B cell (primary cell): ENCODE data around the gene CPLX1. TPM values are rescaled to one million over a fixed set of nuclear protein-coding genes. Genes with fewer than 3 reads are reported as not detected.
A peak's percentile ranks its signal among the peaks of the same experiment; 100 is the strongest.

Source experiments
- ATAC-seq: fragments of 200-7000 bp; cut with Tn5 transposase; one replicate; pipeline ENCODE4 v1.10.0; 2021; ENCODE audit warnings: low read depth, mild to moderate bottlenecking, moderate number of reproducible peaks, moderate library complexity
- CTCF ChIA-PET: fragments of 350-600 bp; sonication (Branson Sonifier 250); formaldehyde crosslinking; loops from one replicate; lab custom pipeline; 2021; ENCODE audit warnings: antibody characterized with exemption, inconsistent platforms; lab: Charles Lee
- POLR2A ChIA-PET: fragments of 350-600 bp; sonication (Branson Sonifier 250); formaldehyde crosslinking; loops from one replicate; lab custom pipeline; 2021; ENCODE audit warnings: antibody characterized with exemption; lab: Charles Lee
- DNase-seq: peaks from one replicate; pipeline ENCODE4 v3.0.0; 2013
- H2AFZ ChIP-seq: 2 replicates; pipeline ENCODE4 v1.6.1; 2012; ENCODE audit warnings: mild to moderate bottlenecking, low read depth, low read length; ENCODE audit not compliant: insufficient read depth, poor library complexity, severe bottlenecking
- H3K27ac ChIP-seq, 2 donors: 1 replicate in 1 of 2; 2 replicates in 1 of 2; pipeline ENCODE4 v1.5.1; 2012 to 2013; ENCODE audit warnings: low read length in 2 of 2, mild to moderate bottlenecking in 2 of 2, moderate library complexity in 1 of 2
- H3K27me3 ChIP-seq, 4 experiments: fragments of 200-600 bp in 1 of 4; sonication (generic) in 1 of 4; replicated peaks in 1 of 4; 1 replicate in 2 of 4; 2 replicates in 2 of 4; pipeline versions ENCODE4 v1.6.1 to v1.7.0; 2013 to 2016; ENCODE audit warnings: low read length in 3 of 4, mild to moderate bottlenecking in 2 of 4, mixed read lengths in 1 of 4, moderate library complexity in 1 of 4; ENCODE audit not compliant: insufficient read depth in 4 of 4, control insufficient read depth in 3 of 4; ENCODE audit errors: control extremely low read depth in 1 of 4
- H3K36me3 ChIP-seq, 2 experiments: replicated peaks in 1 of 2; 1 replicate in 1 of 2; 2 replicates in 1 of 2; pipeline versions ENCODE4 v1.6.1 to v1.7.1; 2013; ENCODE audit warnings: low read length in 1 of 2; ENCODE audit not compliant: insufficient read depth in 2 of 2, control insufficient read depth in 1 of 2; ENCODE audit errors: control extremely low read depth in 1 of 2, extremely low read depth in 1 of 2
- H3K4me1 ChIP-seq, 2 donors: fragments of 200-600 bp in 1 of 2; sonication (generic) in 1 of 2; 1 replicate in 1 of 2; 2 replicates in 1 of 2; pipeline versions ENCODE4 v1.5.1 to v1.6.1; 2013 to 2017; ENCODE audit warnings: low read length in 2 of 2; ENCODE audit not compliant: control insufficient read depth in 2 of 2, insufficient read depth in 2 of 2
- H3K4me2 ChIP-seq: replicated peaks from 2 replicates; pipeline ENCODE3; 2012; ENCODE audit warnings: mild to moderate bottlenecking, low read depth, low read length; ENCODE audit not compliant: poor library complexity, severe bottlenecking
- H3K4me3 ChIP-seq, 5 experiments: fragments of 200-600 bp in 1 of 5; sonication (generic) in 1 of 5; 1 replicate in 3 of 5; 2 replicates in 2 of 5; pipeline versions ENCODE4 v1.5.1 to v1.7.0; 2011 to 2016; ENCODE audit warnings: low read length in 4 of 5, mild to moderate bottlenecking in 4 of 5, low read depth in 2 of 5, control low read depth in 1 of 5, moderate library complexity in 1 of 5; ENCODE audit not compliant: insufficient read depth in 1 of 5; ENCODE audit errors: control extremely low read depth in 1 of 5, extremely low read depth in 1 of 5
- H3K79me2 ChIP-seq: fragments of 200-600 bp; sonication (generic); one replicate; pipeline ENCODE4 v1.6.0; 2016; ENCODE audit warnings: low read length; ENCODE audit not compliant: control insufficient read depth, insufficient read depth
- H3K9ac ChIP-seq: fragments of 200-600 bp; sonication (generic); 2 replicates; pipeline ENCODE4 v1.6.1; 2017; ENCODE audit warnings: mild to moderate bottlenecking, low read length, moderate library complexity
- H3K9me3 ChIP-seq, 3 donors: one replicate each; pipeline versions ENCODE4 v1.6.1 to v1.7.1; 2013; ENCODE audit warnings: low read length in 2 of 3; ENCODE audit not compliant: control insufficient read depth in 2 of 3, insufficient read depth in 1 of 3; ENCODE audit errors: control extremely low read depth in 1 of 3
- H4K20me1 ChIP-seq: 2 replicates; pipeline ENCODE4 v1.6.0; 2012; ENCODE audit warnings: mild to moderate bottlenecking, low read length; ENCODE audit not compliant: insufficient read depth, control insufficient read depth, poor library complexity, severe bottlenecking
- H3K27ac Mint-ChIP-seq: one replicate; pipeline ENCODE4 v1.8.0; 2021; ENCODE audit warnings: mixed read lengths
- H3K27me3 Mint-ChIP-seq: one replicate; pipeline ENCODE4 v1.8.0; 2021; ENCODE audit warnings: mixed read lengths
- H3K4me1 Mint-ChIP-seq: one replicate; pipeline ENCODE4 v1.8.0; 2021; ENCODE audit warnings: mixed read lengths
- H3K4me3 Mint-ChIP-seq: one replicate; pipeline ENCODE4 v1.8.0; 2021; ENCODE audit warnings: mixed read lengths
- H3K9me3 Mint-ChIP-seq: one replicate; pipeline ENCODE4 v1.8.0; 2022; ENCODE audit warnings: mixed read lengths; ENCODE audit not compliant: insufficient read depth
- CTCF ChIP-seq: fragments of 200-600 bp; IDR thresholded peaks from one replicate; pipeline ENCODE4 v1.8.0; 2022; ENCODE audit warnings: antibody characterized with exemption, mild to moderate bottlenecking
- EZH2 ChIP-seq: IDR thresholded peaks from 2 replicates; pipeline ENCODE4 v1.6.1; 2012; ENCODE audit warnings: borderline replicate concordance, low read depth, mild to moderate bottlenecking, moderate library complexity, low read length; ENCODE audit not compliant: insufficient read depth, poor library complexity, severe bottlenecking
- WGBS: methylation state at CpG from one replicate; pipeline ENCODE4 v1.1.5; 2013; ENCODE audit warnings: missing lambda C conversion rate; ENCODE audit not compliant: insufficient coverage; 5-methylcytosine and 5-hydroxymethylcytosine counted together
- intact Hi-C: fragments of 100-400 bp; cut with micrococcal nuclease; formaldehyde crosslinking; loops from one replicate; pipeline ENCODE4 v1.10.0; 2022
- polyA plus RNA-seq: library from polyadenylated mRNA; depleted of rRNA; stranded (reverse); fragments of >200 nt; gene quantifications from 2 replicates; pipeline ENCODE4 v1.2.3, GENCODE V29; 2012
- total RNA-seq, 2 donors: library from RNA; stranded (reverse); fragments of 120-200 nt in 1 of 2; gene quantifications; 1 replicate in 1 of 2; 2 replicates in 1 of 2; pipeline versions ENCODE4 v1.2.3 to v1.2.4, GENCODE V29; 2013 to 2022

The CPLX1 gene
- total and polyA plus RNA-seq, 2 donors (not counting 1 experiment from before 2014, with no cell fraction given): not detected

- intact Hi-C loops: no loop called here
- H3K9ac ChIP-seq: peak overlapping the region; percentile 26
- ATAC-seq: no peak
- DNase-seq: peak; percentile 41
- Mint-ChIP-seq H3K4me3 (peak overlapping the region; percentile 65), H3K27ac (no peak overlapping the region), H3K9me3 (no peaks in the 10 kb centered on the region), H3K27me3 (peaks cover 44% of the 10 kb centered on the region), H3K4me1 (peaks cover 29% of the 10 kb centered on the region)
- H3K4me1 ChIP-seq: peaks cover 36 to 39% of the 10 kb centered on the region in 2 donors
- no peak overlapping the region for H2AFZ ChIP-seq
- peak overlapping the region; percentile 27 for H3K4me2 ChIP-seq
- 22% methylated on average over 16 of the region's 19 CpGs for WGBS
- H3K27ac ChIP-seq: no peak overlapping the region
- peak overlapping the region in 1 of 5 experiments; percentile 13 for H3K4me3 ChIP-seq
- peaks cover 0 to 9% (median 0%) of the 10 kb centered on the region in 3 donors for H3K9me3 ChIP-seq
- TF ChIP-seq EZH2 (no peak), CTCF (no peak)
- H4K20me1 ChIP-seq: no peaks in the 10 kb centered on the region
- peaks cover 0 to 52% (median 31%) of the 10 kb centered on the region in 4 experiments for H3K27me3 ChIP-seq
- CTCF ChIA-PET: no interaction called here
- POLR2A ChIA-PET: no interaction called here
- H3K79me2 ChIP-seq: no peaks in the 10 kb centered on the region
- H3K36me3 ChIP-seq: no peaks in the 10 kb centered on the region
These were observed 31.8 kb downstream of the CPLX1 start for GRCh38 chr4:793941-794621.

- Mint-ChIP-seq H3K4me1 (peaks cover 29% of the 10 kb centered on the region), H3K27me3 (peaks cover 41% of the 10 kb centered on the region), H3K9me3 (no peaks in the 10 kb centered on the region), H3K27ac (peak overlapping the region; percentile 43), H3K4me3 (peak overlapping the region; percentile 79)
- Histone ChIP-seq H3K4me3 (no peak overlapping the region), H2AFZ (no peak overlapping the region), H3K27me3 (peaks cover 0 to 55% (median 31%) of the 10 kb centered on the region in 4 experiments), H3K36me3 (no peaks in the 10 kb centered on the region), H3K9ac (no peak overlapping the region), H3K79me2 (no peaks in the 10 kb centered on the region), H3K9me3 (peaks cover 0 to 9% (median 0%) of the 10 kb centered on the region in 3 donors), H4K20me1 (no peaks in the 10 kb centered on the region), H3K27ac (no peak overlapping the region), H3K4me2 (peak overlapping the region; percentile 44), H3K4me1 (peaks cover 36 to 39% of the 10 kb centered on the region in 2 donors)
- no peak for DNase-seq
- intact Hi-C loops: no loop called here
- no peak for ATAC-seq
- POLR2A ChIA-PET: no interaction called here
- CTCF ChIA-PET: no interaction called here
- TF ChIP-seq EZH2 (no peak), CTCF (no peak)
- WGBS: 60% methylated on average over 18 of the region's 19 CpGs
These were observed 32.7 kb downstream of the CPLX1 start for GRCh38 chr4:793093-793861.
